Large intestine (tissue), 3 donors: Measurements from ENCODE around the gene CAPNS1. TPM values are rescaled to one million over a fixed set of nuclear protein-coding genes. Genes with fewer than 3 reads are reported as not detected.
"Not testable (repeated sequence)": the region's sequence is repeated elsewhere in the genome, so short reads cannot be mapped to it uniquely, and the experiment has no call there.

Experiments
- DNase-seq, 2 donors: peaks; one replicate each; pipeline versions ENCODE4 v3.0.0 to v3.0.0-alpha.2; 2013
- H3K27ac ChIP-seq: one replicate; pipeline ENCODE4 v1.5.1; 2013; ENCODE audit warnings: low read length
- H3K27me3 ChIP-seq: 2 replicates; pipeline ENCODE4 v1.6.1; 2013; ENCODE audit warnings: low read length; ENCODE audit not compliant: control insufficient read depth, insufficient read depth
- H3K36me3 ChIP-seq: 2 replicates; pipeline ENCODE4 v1.6.1; 2013; ENCODE audit warnings: low read length; ENCODE audit not compliant: control insufficient read depth, insufficient read depth
- H3K4me1 ChIP-seq: one replicate; pipeline ENCODE4 v1.6.1; 2013; ENCODE audit warnings: low read length; ENCODE audit not compliant: control insufficient read depth, insufficient read depth
- H3K4me3 ChIP-seq: one replicate; pipeline ENCODE4 v1.5.1; 2013; ENCODE audit warnings: low read length
- H3K9me3 ChIP-seq: one replicate; pipeline ENCODE4 v1.6.1; 2013; ENCODE audit warnings: mild to moderate bottlenecking, low read depth, low read length, moderate library complexity; ENCODE audit not compliant: control insufficient read depth
- WGBS: methylation state at CpG from one replicate; pipeline ENCODE4 v1.1.5; 2013; ENCODE audit warnings: low lambda C conversion rate; ENCODE audit not compliant: insufficient coverage; 5-methylcytosine and 5-hydroxymethylcytosine counted together
- polyA plus RNA-seq: library from polyadenylated mRNA; unstranded; fragments of 120-200 nt; gene quantifications from one replicate; pipeline ENCODE4 v1.2.1, GENCODE V29; 2013

Gene CAPNS1
- polyA plus RNA-seq, 1 donor = 516 TPM

DNA sequence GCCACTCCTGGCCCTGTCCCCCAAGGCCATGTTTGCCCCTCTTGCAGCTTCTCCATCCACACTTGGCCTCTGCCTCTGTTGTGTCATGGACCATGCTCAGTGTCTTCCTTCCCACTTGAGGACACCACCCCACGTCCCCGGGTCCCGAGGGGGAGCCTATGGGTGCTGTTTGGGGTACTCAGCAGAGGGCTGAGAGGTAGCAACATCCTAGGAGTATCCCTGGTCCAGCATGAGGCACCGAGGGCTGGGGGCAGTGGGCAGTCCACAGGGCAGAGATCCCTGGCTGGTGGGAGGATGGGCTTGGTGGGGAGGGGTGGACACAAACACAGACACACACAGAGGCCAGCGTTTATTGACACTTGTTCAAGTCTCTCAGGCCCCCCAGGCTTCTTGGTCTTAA lies 10.7 kb downstream of the CAPNS1 start:
- H3K27me3 ChIP-seq = no peaks in the 10 kb centered on the region
- WGBS = no CpG with 5 or more reads among the region's 5 CpGs
- no peak overlapping the region for H3K27ac ChIP-seq
- peaks cover 58% of the 10 kb centered on the region for H3K36me3 ChIP-seq
- no peak for DNase-seq
- no peaks in the 10 kb centered on the region for H3K9me3 ChIP-seq
- H3K4me1 ChIP-seq = no peaks in the 10 kb centered on the region
- H3K4me3 ChIP-seq = no peak overlapping the region

DNA sequence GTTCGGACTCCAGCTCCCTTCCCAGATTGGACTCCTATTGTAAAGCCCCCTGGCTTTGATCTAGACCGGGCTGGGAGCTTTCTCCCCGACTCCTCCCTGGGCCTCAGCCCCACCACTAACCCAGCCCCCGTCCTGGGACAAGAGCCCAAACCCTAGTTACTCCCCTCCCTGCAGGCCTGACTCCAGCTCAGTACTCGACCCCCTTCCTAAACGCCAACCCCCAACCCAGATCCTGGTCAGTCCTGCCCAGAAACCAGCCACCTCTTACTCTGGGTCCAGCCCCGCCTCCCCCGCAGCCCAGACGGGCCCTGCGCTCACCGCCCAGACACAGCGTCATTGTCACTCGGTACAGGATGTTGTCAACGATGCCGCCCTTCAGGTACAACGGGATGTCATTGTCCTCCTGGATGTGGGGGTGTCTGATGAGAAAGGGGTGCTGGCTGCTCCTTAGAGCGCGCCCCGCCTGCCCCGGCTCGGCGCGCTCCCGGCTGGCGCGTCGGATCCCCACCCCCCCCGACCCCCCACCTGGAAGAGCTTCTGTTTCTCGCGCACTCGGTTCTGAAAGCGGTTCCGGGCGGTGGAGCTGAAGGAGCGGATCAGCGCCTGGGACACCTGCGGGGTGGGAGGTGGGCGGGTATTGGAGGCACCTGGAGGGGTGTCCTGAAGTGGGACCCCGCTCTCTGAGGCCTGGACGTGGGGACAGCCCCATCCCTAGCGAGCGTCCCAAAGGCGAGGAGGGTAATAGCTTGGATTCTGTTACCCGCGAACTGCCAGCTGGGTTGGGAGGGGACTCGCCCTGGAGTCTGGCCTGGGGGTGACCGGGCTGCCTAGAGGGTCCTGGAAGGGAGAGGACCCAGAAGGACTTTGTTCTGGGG lies 11.5 kb downstream of the CAPNS1 start:
- peak in 1 of 2 donors; percentile 24 for DNase-seq
- WGBS = no CpG with 5 or more reads among the region's 47 CpGs
- peak overlapping the region; percentile 75 for H3K27ac ChIP-seq
- peak overlapping the region; percentile 42 for H3K4me3 ChIP-seq
- peaks cover 50% of the 10 kb centered on the region for H3K36me3 ChIP-seq
- H3K4me1 ChIP-seq = no peaks in the 10 kb centered on the region
- H3K27me3 ChIP-seq = no peaks in the 10 kb centered on the region
- no peaks in the 10 kb centered on the region for H3K9me3 ChIP-seq

DNA sequence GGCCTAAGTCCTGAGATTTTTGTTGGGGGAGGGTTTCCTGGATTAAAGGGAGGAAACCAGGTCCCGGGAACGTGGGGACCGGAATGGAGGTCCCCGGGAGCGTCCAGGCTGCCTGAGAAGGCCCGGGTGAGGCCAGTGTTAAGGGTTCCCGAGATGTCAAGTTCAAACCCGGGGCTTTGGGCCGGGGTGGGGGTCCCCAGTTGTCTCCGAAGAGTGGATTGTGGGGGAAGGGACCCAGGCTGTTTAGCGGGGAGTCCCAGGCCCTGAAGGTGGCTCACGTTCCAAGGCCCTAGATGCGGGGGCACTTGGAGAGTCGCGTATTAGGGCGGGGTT lies 12.1 kb downstream of the CAPNS1 start:
- Histone ChIP-seq H3K4me1 (no peaks in the 10 kb centered on the region), H3K36me3 (peaks cover 44% of the 10 kb centered on the region), H3K27me3 (no peaks in the 10 kb centered on the region), H3K27ac (peak overlapping the region; percentile 75), H3K4me3 (peak overlapping the region; percentile 42), H3K9me3 (no peaks in the 10 kb centered on the region)
- no CpG with 5 or more reads among the region's 16 CpGs for WGBS
- no peak for DNase-seq

DNA sequence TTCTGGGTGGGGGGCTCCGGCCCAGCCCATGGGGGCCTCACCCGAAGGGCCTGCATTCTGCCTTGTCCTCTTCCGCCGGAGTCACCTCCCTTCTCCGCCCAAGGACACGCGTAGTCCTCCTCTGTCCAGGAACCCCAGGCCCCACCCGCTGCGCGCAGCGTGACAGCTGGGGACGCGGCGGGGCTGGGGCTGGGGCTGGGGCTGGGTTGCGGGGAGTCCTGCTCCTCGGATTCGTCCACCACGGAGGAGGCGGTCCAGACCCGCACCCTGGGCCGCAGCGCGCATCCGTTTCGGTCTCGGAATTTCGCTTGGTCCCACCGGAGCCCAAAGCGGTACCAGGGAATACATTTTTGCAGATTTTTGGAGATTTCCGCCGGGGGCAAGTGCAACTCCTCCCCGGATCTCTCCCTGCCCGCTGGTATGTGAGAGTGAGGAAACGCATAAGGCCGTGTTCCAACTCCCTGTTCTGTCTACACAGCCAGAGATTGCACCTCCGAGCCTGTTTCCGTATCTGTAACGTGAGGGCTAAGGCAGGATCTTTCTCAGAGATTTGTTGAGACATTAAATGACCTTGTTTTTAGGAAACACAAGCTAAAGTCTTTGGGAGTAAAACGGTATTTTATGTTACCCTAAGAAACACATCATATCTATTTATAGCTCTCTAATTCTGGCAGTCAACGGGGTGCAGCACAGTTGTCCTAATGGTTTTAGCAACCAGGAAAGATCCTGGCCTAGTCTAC lies 12.7 kb downstream of the CAPNS1 start, which contains the start of gene COX7A1:
Gene COX7A1 (minus strand): TSS at position 96 of the 740 bp plus-strand sequence. CDS start 40 bp downstream, at position 56.
- Histone ChIP-seq H3K36me3 (peaks cover 41% of the 10 kb centered on the region), H3K4me1 (no peaks in the 10 kb centered on the region), H3K4me3 (peak within 1 kb of the TSS; percentile 42), H3K27ac (peak within 1 kb of the TSS; percentile 75), H3K9me3 (no peaks in the 10 kb centered on the region), H3K27me3 (no peaks in the 10 kb centered on the region)
- peak in 1 of 2 donors; percentile 23 for DNase-seq
- 84% methylated on average over 3 of the region's 40 CpGs for WGBS

DNA sequence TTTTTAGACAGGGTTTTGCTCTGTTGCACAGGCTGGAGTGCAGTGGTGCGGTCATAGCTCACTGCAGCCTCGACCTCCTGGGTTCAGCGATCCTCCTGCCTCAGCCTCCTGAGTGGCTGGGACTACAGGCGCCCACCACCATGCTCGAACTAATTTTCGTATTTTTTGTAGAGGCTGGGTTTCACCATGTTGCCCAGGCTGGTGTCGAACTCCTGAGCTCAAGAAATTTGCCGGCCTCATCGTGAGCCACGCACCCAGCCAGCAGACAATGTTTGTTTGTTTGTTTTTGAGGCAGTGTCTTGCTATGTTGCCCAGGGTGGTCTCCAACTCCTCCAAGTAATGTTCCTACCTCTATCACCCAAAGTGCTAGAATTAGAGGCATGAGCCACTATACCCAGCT lies 13.3 kb downstream of the CAPNS1 start:
- DNase-seq = no peak
- WGBS = no CpG with 5 or more reads among the region's 10 CpGs
- Histone ChIP-seq H3K4me3 (no peak overlapping the region), H3K27me3 (no peaks in the 10 kb centered on the region), H3K4me1 (no peaks in the 10 kb centered on the region), H3K36me3 (peaks cover 35% of the 10 kb centered on the region), H3K9me3 (no peaks in the 10 kb centered on the region), H3K27ac (no peak overlapping the region)

DNA sequence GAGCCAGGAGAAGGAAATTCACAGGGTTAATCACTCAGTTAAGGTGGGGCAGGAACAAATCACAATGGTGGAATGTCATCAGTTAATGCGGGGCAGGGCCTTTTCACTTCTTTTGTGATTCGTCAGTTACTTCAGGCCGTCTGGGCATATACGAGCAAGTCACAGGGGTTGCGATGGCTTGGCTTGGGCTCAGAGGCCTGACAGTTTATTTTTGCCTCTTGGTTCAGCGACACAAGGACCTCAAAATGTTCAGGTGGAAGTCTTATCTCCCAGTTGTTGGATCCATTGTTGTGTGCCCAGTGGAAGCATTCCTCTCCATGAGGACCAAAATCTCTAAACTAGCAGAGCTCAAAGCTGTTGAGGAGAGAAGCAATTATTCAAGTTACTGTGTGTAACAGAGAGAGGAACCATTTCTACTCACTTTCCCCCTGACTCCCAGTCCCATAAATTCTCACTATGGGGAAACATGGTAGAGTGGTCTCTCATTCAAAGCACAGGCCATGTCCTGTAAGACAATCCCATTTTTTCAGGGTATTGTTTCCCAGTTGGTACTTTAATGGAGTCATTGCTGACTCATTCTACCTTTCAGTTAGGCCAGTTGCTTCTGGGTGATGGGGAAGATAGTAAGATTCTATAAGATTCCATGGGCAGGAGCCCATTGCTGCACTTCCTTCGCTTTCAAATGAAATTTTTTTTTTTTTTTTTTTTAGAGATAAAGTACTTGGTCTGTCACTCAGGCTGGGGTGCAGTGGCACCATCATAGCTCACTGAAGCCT lies 21.1 kb downstream of the CAPNS1 start:
- Histone ChIP-seq H3K27ac (no peak overlapping the region), H3K4me3 (no peak overlapping the region), H3K36me3 (peaks cover 7% of the 10 kb centered on the region), H3K27me3 (no peaks in the 10 kb centered on the region), H3K9me3 (no peaks in the 10 kb centered on the region), H3K4me1 (no peaks in the 10 kb centered on the region)
- WGBS = 100% methylated on average over 1 of the region's 7 CpGs
- no peak for DNase-seq

DNA sequence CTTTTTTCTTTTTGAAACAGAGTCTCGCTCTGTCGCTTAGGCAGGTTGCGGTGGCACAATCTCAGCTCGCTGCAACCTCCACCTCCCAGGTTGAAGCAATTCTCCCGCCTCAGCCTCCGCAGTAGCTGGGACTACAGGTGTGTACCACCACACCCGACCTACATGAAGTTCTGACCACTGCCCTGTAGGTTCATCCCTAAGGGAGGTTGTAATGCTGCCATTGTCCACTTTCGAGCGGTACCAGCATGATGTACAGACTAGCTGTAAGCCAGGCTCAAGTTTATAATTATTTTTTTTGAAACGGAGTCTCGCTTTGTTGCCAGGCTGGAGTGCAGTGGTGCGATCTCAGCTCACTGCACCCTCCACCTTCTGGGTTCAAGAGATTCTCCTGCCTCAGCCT lies 23.9 kb downstream of the CAPNS1 start:
- Histone ChIP-seq H3K27me3 (no peaks in the 10 kb centered on the region), H3K4me3 (no peak overlapping the region), H3K4me1 (peaks cover under 1% of the 10 kb centered on the region), H3K9me3 (no peaks in the 10 kb centered on the region), H3K36me3 (peaks cover 10% of the 10 kb centered on the region), H3K27ac (no peak overlapping the region)
- no CpG with 5 or more reads among the region's 12 CpGs for WGBS
- DNase-seq = no peak

DNA sequence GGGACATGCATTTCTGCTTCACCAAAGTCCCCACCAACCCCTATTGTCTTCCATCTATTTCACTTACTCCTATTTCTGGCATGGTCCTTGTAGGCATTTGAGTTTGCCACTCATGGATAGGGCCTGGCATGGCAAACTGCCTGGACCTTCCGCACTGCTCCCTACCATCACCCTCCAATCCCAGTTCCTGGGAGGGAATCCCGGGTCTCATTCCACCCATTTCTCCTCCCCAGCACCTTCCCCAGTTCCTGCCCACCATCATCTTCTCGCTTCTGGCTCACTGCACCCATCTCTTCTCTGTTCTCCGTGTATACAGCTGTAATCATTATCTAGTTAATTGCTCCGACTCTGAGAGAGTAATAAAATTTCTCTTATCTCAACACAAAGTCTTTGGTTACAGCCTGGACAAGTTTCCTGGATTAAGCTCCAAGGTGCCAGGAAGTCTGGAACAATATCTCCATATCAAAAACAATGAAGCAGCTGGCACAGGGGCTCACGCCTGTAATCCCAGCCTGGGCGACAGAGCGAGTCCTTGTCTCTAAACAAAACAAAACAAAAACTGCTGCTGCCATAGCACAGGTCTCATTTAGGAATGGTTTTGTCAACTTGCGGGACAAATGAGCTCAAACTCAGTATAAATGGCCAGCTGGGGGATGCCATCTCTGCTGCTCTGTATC lies 29.4 kb downstream of the CAPNS1 start:
- Histone ChIP-seq H3K36me3 (peaks cover 2% of the 10 kb centered on the region), H3K4me1 (peaks cover 13% of the 10 kb centered on the region), H3K4me3 (no peak overlapping the region), H3K9me3 (no peaks in the 10 kb centered on the region), H3K27ac (peak overlapping the region; percentile 87), H3K27me3 (no peaks in the 10 kb centered on the region)
- WGBS = no CpG with 5 or more reads among the region's 9 CpGs
- peak; percentile 56 to 90 for DNase-seq

DNA sequence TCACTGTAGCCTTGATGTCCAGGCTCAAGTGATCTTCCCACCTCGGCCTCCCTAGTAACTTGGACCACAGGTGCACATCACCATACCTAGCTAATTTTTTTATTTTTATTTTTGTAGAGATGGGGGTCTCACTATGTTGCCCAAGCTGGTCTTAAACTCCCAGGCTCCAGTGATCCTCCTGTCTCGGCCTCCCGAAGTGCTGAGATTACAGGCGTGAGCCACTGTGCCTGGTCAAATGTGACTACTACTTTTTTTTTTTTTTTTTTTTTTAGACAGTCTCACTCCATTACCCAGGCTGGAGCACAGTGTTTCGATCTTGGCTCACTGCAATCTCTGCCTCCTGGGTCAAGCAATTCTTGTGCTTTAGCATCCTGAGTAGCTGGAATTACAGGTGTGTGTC lies 33.0 kb downstream of the CAPNS1 start:
- Histone ChIP-seq H3K4me1 (peaks cover 13% of the 10 kb centered on the region), H3K36me3 (no peaks in the 10 kb centered on the region), H3K4me3 (no peak overlapping the region), H3K27me3 (no peaks in the 10 kb centered on the region), H3K27ac (no peak overlapping the region), H3K9me3 (no peaks in the 10 kb centered on the region)
- DNase-seq = no peak
- no CpG with 5 or more reads among the region's 5 CpGs for WGBS

DNA sequence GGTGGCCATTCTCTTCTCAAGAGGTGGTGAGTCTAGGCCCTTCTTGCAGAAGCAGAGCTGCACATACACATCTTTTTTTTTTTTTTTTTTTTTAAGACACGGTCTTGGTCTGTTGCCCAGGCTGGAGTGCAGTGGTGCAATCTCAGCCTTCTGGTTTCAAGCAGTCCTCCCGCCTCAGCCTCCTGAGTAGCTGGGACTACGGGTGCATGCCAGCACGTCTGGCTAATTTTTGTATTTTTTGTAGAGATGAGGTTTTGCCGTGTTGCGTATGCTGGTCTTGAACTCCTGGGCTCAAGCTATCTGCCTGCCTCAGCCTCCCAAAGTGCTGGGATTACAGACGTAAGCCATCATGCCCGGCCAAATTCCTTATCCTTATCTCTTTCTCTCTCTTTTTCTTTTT lies 34.0 kb downstream of the CAPNS1 start:
- peaks cover 12% of the 10 kb centered on the region for H3K4me1 ChIP-seq
- not testable (repeated sequence) for DNase-seq, H3K27me3 ChIP-seq, H3K9me3 ChIP-seq, H3K4me3 ChIP-seq, H3K27ac ChIP-seq, H3K36me3 ChIP-seq
- WGBS = no CpG with 5 or more reads among the region's 8 CpGs
